GM12878 (cell line): ENCODE results near the gene SPRN. TPM values are rescaled to one million over a fixed set of nuclear protein-coding genes. Genes with fewer than 3 reads are reported as not detected.
A peak's percentile ranks its signal among the peaks of the same experiment; 100 is the strongest.

ENCODE experiments used
- BHLHE40 ChIP-seq, 2 experiments: fragments of 450-650 bp in 1 of 2; IDR thresholded peaks; 2 replicates each; pipeline ENCODE4 v1.6.1; 2011 to 2017; ENCODE audit warnings: low read depth in 2 of 2, borderline replicate concordance in 1 of 2, improper control_type of control experiment in 1 of 2, low read length in 1 of 2, mild to moderate bottlenecking in 1 of 2
- GABPA ChIP-seq: IDR thresholded peaks from 2 replicates; pipeline ENCODE4 v1.6.1; 2014; ENCODE audit warnings: antibody characterized with exemption, low read depth, mild to moderate bottlenecking, inconsistent platforms
- GATAD2B ChIP-seq: fragments of 450-650 bp; conservative IDR thresholded peaks from 2 replicates; pipeline ENCODE4 v1.6.1; 2017; ENCODE audit warnings: low read depth, mild to moderate bottlenecking, moderate library complexity
- MTA3 ChIP-seq: IDR thresholded peaks from 2 replicates; pipeline ENCODE4 v1.6.1; 2012; ENCODE audit warnings: low read length, inconsistent platforms, borderline replicate concordance
- NFYA ChIP-seq: IDR thresholded peaks from 2 replicates; pipeline ENCODE4 v1.6.1; 2011; ENCODE audit warnings: low read depth, mild to moderate bottlenecking, low read length, improper control_type of control experiment, borderline replicate concordance
- NRF1 ChIP-seq: conservative IDR thresholded peaks from 2 replicates; pipeline ENCODE4 v1.6.1; 2011; ENCODE audit warnings: mild to moderate bottlenecking, low read depth, low read length, improper control_type of control experiment
- PAX8 ChIP-seq: fragments of 450-650 bp; IDR thresholded peaks from 2 replicates; pipeline ENCODE4 v1.6.1; 2017; ENCODE audit warnings: mild to moderate bottlenecking, moderate library complexity
- POLR2A ChIP-seq: IDR thresholded peaks from 2 replicates; pipeline ENCODE4 v1.6.1; 2011; ENCODE audit warnings: low read depth, mild to moderate bottlenecking, low read length
- RAD21 ChIP-seq: IDR thresholded peaks from 2 replicates; pipeline ENCODE4 v1.6.1; 2011; ENCODE audit warnings: mild to moderate bottlenecking, low read depth, low read length, moderate library complexity; ENCODE audit not compliant: insufficient read depth
- SIX5 ChIP-seq: IDR thresholded peaks from 2 replicates; pipeline ENCODE4 v1.6.1; 2011; ENCODE audit warnings: mild to moderate bottlenecking, low read depth, low read length, moderate library complexity; ENCODE audit not compliant: severe bottlenecking
- STAT1 ChIP-seq: fragments of 450-650 bp; conservative IDR thresholded peaks from 2 replicates; pipeline ENCODE4 v1.6.1; 2014; ENCODE audit warnings: antibody characterized with exemption, mild to moderate bottlenecking
- polyA plus RNA-seq, 11 experiments: library from polyadenylated mRNA; depleted of rRNA in 4 of 11; unstranded in 6 of 11; stranded (reverse) in 5 of 11; fragments of >200 nt; fragmentation: Nextera tagmentation in 4 of 11; fragmentation: Illumina TruSeq in 1 of 11; extraction: Ambion mirVana in 4 of 11; extraction: Trizol in 1 of 11; gene quantifications; 1 replicate in 1 of 11; 2 replicates in 10 of 11; pipeline versions ENCODE4 v1.2.1 to v1.2.3, GENCODE V29; 2011 to 2016; ENCODE audit warnings: inconsistent platforms in 2 of 11, missing spikeins in 2 of 11, low read depth in 1 of 11
- total RNA-seq, 4 experiments: library from RNA; depleted of rRNA in 3 of 4; stranded (reverse); fragments of >200 nt in 3 of 4; fragmentation: Illumina TruSeq in 1 of 4; extraction: Trizol in 1 of 4; gene quantifications; 2 replicates each; pipeline versions ENCODE4 v1.2.1 to v1.2.3, GENCODE V29; 2013 to 2021
- TF ChIP-seq, protein P1 (sequence below): IDR thresholded peaks from 2 replicates; pipeline ENCODE4 v1.6.1; 2011; ENCODE audit warnings: low read depth, mild to moderate bottlenecking, low read length, moderate library complexity, borderline replicate concordance; ENCODE audit errors: extremely low read depth
- TF ChIP-seq, protein P2 (sequence below): fragments of 450-650 bp; IDR thresholded peaks from 2 replicates; pipeline ENCODE4 v1.6.1; 2017; ENCODE audit warnings: mild to moderate bottlenecking, moderate library complexity
- TF ChIP-seq, protein P3 (sequence below): fragments of 150-350 bp; IDR thresholded peaks from 2 replicates; pipeline ENCODE4 v1.6.1; 2016; ENCODE audit warnings: low read depth, low read length
- TF ChIP-seq, protein P4 (sequence below): fragments of 450-650 bp; formaldehyde crosslinking; IDR thresholded peaks from 2 replicates; pipeline ENCODE4 v1.4.0; 2020; ENCODE audit warnings: mild to moderate bottlenecking, moderate library complexity

SPRN gene
- total and polyA plus RNA-seq, 10 of the 15 experiments (the other 5 are each of a cell fraction or from before 2014, with no cell fraction given): 0.03 to 0.96 (median 0.46) TPM; not detected in 6

DNA sequence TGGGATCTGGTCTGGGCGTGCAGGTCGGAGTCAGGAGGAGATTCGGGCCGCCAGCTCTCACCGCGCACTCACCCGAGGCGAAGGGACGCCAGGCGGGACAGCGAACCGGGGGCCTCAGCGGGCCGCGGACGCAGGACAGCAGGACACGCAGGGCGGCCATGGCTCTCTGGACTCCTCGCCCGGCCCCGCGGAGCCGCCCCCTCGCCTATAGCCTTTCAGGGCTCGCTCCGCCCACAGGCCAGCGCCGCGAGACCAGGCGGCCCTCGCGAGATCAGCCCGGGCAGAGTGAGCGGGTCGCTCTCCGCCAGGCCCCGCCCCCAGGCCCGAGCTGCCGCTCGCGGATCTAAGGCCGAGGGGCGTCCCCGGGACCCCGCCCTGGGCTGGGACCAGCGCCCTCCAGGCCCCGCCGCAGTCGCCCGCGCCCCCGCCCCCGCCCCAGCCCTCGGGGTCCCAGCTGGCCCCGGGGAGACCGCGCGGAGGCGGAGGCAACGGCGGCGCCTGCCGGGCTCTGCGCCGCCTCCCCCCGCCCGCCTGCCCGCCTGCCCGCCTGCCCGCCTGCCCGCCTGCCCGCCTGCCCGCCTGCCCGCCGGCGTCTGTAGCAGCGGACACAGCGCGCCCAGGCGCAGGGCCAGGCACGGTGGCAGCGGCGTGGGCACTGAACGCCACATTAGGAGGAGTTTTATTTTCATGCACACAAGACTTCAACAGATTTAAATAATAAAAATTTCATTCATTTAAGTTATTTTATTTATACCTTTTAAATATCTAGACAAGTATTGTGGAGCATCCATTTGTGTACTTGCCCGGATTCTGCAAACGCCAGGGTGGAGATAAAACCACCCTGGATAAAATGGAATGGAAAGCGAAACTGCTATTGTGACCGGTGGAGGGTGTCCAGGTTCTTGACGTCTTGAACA lies 51.0 kb downstream of the SPRN start, which contains the start of gene ECHS1 (continued):
- TF ChIP-seq, protein P1, sequence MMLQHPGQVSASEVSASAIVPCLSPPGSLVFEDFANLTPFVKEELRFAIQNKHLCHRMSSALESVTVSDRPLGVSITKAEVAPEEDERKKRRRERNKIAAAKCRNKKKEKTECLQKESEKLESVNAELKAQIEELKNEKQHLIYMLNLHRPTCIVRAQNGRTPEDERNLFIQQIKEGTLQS: no peak
- TF ChIP-seq RAD21: no peak
- TF ChIP-seq, protein P2, sequence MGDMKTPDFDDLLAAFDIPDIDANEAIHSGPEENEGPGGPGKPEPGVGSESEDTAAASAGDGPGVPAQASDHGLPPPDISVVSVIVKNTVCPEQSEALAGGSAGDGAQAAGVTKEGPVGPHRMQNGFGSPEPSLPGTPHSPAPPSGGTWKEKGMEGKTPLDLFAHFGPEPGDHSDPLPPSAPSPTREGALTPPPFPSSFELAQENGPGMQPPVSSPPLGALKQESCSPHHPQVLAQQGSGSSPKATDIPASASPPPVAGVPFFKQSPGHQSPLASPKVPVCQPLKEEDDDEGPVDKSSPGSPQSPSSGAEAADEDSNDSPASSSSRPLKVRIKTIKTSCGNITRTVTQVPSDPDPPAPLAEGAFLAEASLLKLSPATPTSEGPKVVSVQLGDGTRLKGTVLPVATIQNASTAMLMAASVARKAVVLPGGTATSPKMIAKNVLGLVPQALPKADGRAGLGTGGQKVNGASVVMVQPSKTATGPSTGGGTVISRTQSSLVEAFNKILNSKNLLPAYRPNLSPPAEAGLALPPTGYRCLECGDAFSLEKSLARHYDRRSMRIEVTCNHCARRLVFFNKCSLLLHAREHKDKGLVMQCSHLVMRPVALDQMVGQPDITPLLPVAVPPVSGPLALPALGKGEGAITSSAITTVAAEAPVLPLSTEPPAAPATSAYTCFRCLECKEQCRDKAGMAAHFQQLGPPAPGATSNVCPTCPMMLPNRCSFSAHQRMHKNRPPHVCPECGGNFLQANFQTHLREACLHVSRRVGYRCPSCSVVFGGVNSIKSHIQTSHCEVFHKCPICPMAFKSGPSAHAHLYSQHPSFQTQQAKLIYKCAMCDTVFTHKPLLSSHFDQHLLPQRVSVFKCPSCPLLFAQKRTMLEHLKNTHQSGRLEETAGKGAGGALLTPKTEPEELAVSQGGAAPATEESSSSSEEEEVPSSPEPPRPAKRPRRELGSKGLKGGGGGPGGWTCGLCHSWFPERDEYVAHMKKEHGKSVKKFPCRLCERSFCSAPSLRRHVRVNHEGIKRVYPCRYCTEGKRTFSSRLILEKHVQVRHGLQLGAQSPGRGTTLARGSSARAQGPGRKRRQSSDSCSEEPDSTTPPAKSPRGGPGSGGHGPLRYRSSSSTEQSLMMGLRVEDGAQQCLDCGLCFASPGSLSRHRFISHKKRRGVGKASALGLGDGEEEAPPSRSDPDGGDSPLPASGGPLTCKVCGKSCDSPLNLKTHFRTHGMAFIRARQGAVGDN: peak; percentile 43; the same call in 1 of the 2 replicates
- no peak for TF ChIP-seq NRF1
- TF ChIP-seq NFYA: no peak
- no peak for TF ChIP-seq MTA3
- peak in 1 of 2 experiments; percentile 51; a peak in 1 of 4 replicates for TF ChIP-seq BHLHE40 (IDR thresholded peaks at IDR 0.05; ENCODE audit: borderline replicate concordance in 1 of 2, low read depth in 2 of 2, low read length in 1 of 2)
- no peak for TF ChIP-seq STAT1
- peak; percentile 97 for TF ChIP-seq POLR2A
- no peak for TF ChIP-seq SIX5
- TF ChIP-seq, protein P3, sequence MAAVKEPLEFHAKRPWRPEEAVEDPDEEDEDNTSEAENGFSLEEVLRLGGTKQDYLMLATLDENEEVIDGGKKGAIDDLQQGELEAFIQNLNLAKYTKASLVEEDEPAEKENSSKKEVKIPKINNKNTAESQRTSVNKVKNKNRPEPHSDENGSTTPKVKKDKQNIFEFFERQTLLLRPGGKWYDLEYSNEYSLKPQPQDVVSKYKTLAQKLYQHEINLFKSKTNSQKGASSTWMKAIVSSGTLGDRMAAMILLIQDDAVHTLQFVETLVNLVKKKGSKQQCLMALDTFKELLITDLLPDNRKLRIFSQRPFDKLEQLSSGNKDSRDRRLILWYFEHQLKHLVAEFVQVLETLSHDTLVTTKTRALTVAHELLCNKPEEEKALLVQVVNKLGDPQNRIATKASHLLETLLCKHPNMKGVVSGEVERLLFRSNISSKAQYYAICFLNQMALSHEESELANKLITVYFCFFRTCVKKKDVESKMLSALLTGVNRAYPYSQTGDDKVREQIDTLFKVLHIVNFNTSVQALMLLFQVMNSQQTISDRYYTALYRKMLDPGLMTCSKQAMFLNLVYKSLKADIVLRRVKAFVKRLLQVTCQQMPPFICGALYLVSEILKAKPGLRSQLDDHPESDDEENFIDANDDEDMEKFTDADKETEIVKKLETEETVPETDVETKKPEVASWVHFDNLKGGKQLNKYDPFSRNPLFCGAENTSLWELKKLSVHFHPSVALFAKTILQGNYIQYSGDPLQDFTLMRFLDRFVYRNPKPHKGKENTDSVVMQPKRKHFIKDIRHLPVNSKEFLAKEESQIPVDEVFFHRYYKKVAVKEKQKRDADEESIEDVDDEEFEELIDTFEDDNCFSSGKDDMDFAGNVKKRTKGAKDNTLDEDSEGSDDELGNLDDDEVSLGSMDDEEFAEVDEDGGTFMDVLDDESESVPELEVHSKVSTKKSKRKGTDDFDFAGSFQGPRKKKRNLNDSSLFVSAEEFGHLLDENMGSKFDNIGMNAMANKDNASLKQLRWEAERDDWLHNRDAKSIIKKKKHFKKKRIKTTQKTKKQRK: no peak
- TF ChIP-seq, protein P4, sequence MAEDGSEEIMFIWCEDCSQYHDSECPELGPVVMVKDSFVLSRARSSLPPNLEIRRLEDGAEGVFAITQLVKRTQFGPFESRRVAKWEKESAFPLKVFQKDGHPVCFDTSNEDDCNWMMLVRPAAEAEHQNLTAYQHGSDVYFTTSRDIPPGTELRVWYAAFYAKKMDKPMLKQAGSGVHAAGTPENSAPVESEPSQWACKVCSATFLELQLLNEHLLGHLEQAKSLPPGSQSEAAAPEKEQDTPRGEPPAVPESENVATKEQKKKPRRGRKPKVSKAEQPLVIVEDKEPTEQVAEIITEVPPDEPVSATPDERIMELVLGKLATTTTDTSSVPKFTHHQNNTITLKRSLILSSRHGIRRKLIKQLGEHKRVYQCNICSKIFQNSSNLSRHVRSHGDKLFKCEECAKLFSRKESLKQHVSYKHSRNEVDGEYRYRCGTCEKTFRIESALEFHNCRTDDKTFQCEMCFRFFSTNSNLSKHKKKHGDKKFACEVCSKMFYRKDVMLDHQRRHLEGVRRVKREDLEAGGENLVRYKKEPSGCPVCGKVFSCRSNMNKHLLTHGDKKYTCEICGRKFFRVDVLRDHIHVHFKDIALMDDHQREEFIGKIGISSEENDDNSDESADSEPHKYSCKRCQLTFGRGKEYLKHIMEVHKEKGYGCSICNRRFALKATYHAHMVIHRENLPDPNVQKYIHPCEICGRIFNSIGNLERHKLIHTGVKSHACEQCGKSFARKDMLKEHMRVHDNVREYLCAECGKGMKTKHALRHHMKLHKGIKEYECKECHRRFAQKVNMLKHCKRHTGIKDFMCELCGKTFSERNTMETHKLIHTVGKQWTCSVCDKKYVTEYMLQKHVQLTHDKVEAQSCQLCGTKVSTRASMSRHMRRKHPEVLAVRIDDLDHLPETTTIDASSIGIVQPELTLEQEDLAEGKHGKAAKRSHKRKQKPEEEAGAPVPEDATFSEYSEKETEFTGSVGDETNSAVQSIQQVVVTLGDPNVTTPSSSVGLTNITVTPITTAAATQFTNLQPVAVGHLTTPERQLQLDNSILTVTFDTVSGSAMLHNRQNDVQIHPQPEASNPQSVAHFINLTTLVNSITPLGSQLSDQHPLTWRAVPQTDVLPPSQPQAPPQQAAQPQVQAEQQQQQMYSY (CRISPR knock-in tag): no peak
- no peak for TF ChIP-seq GABPA
- no peak; the same call in 1 of the 2 replicates for TF ChIP-seq GATAD2B
- TF ChIP-seq PAX8: no peak
